ENCODE measurements around the gene KIF16B.
A peak's percentile ranks its signal among the peaks of the same experiment; 100 is the strongest.

KIF16B gene

GRCh38 chr20:16483024-16483423, 90.2 kb downstream of the KIF16B start:
- DNase-seq (ENCODE audit: low spot score), result no peak
- no peak for TF ChIP-seq CTCF (IDR thresholded peaks at IDR 0.05; ENCODE audit: extremely low read depth, insufficient read depth, missing control alignments)
- in situ Hi-C loops (cut with MboI; ENCODE audit: low pct_unique_long_range_greater_than_20kb, low sequenced_read_pairs, unreplicated experiment), result no loop called here

GRCh38 chr20:16481977-16482376, 91.3 kb downstream of the KIF16B start:
- TF ChIP-seq CTCF (IDR thresholded peaks at IDR 0.05; ENCODE audit: extremely low read depth, insufficient read depth, missing control alignments), result no peak
- in situ Hi-C loops (cut with MboI; ENCODE audit: low pct_unique_long_range_greater_than_20kb, low sequenced_read_pairs, unreplicated experiment), result no loop called here
- DNase-seq (ENCODE audit: low spot score), result no peak

GRCh38 chr20:16479666-16480065, 93.6 kb downstream of the KIF16B start:
- DNase-seq (ENCODE audit: low spot score), result no peak
- TF ChIP-seq CTCF (IDR thresholded peaks at IDR 0.05; ENCODE audit: extremely low read depth, insufficient read depth, missing control alignments), result no peak
- in situ Hi-C loops (cut with MboI; ENCODE audit: low pct_unique_long_range_greater_than_20kb, low sequenced_read_pairs, unreplicated experiment), result no loop called here

- no peak for TF ChIP-seq CTCF (IDR thresholded peaks at IDR 0.05; ENCODE audit: extremely low read depth, insufficient read depth, missing control alignments)
- no peak for DNase-seq (ENCODE audit: low spot score)
- in situ Hi-C loops (cut with MboI; ENCODE audit: low pct_unique_long_range_greater_than_20kb, low sequenced_read_pairs, unreplicated experiment), result no loop called here
These were observed 95.6 kb downstream of the KIF16B start for GRCh38 chr20:16477632-16478031.

GRCh38 chr20:16476032-16476431, 97.2 kb downstream of the KIF16B start:
- in situ Hi-C loops (cut with MboI; ENCODE audit: low pct_unique_long_range_greater_than_20kb, low sequenced_read_pairs, unreplicated experiment), result no loop called here
- TF ChIP-seq CTCF (IDR thresholded peaks at IDR 0.05; ENCODE audit: extremely low read depth, insufficient read depth, missing control alignments), result peak; percentile 56
- DNase-seq (ENCODE audit: low spot score), result peak; percentile 23

GRCh38 chr20:16475225-16475624, 98.0 kb downstream of the KIF16B start:
- no peak for TF ChIP-seq CTCF (IDR thresholded peaks at IDR 0.05; ENCODE audit: extremely low read depth, insufficient read depth, missing control alignments)
- in situ Hi-C loops (cut with MboI; ENCODE audit: low pct_unique_long_range_greater_than_20kb, low sequenced_read_pairs, unreplicated experiment), result no loop called here
- no peak for DNase-seq (ENCODE audit: low spot score)

GRCh38 chr20:16474363-16474762, 98.9 kb downstream of the KIF16B start:
- TF ChIP-seq CTCF (IDR thresholded peaks at IDR 0.05; ENCODE audit: extremely low read depth, insufficient read depth, missing control alignments), result no peak
- DNase-seq (ENCODE audit: low spot score), result no peak
- in situ Hi-C loops (cut with MboI; ENCODE audit: low pct_unique_long_range_greater_than_20kb, low sequenced_read_pairs, unreplicated experiment), result loop anchor here (25.0 kb wide), 1 partner anchor 762 kb away; no protein-coding TSS in a partner anchor

All from GM13977 (cell line).